SK-N-SH (cell line): ENCODE data around the gene TRIM44. TPM values are rescaled to one million over a fixed set of nuclear protein-coding genes. Genes with fewer than 3 reads are reported as not detected.

Source experiments
- CTCF ChIA-PET: fragments of 300-600, 350-600 bp; formaldehyde crosslinking; extraction: SDS; loops from one replicate; lab custom pipeline; 2021; lab: Yijun Ruan, JAX
- POLR2A ChIA-PET: fragments of 350-600 bp; sonication (Branson Sonifier 250); formaldehyde crosslinking; extraction: SDS; loops from one replicate; lab custom pipeline; 2020; ENCODE audit warnings: antibody characterized with exemption, inconsistent platforms; lab: Yijun Ruan, JAX
- DNase-seq: peaks from one replicate; pipeline ENCODE4 v3.0.0; 2012
- H2AFZ ChIP-seq: fragments of 200-600 bp; sonication (generic); 2 replicates; pipeline ENCODE4 v1.8.1; 2016; ENCODE audit warnings: antibody characterized with exemption, mild to moderate bottlenecking, low read depth
- H3F3A ChIP-seq: fragments of 200-600 bp; sonication (generic); replicated peaks from 2 replicates; pipeline ENCODE3; 2016; ENCODE audit warnings: antibody characterized with exemption, mild to moderate bottlenecking; ENCODE audit not compliant: insufficient read depth
- H3K27ac ChIP-seq, 2 experiments: fragments of 200-500 bp in 1 of 2; fragments of 200-600 bp in 1 of 2; sonication (Bioruptor generic) in 1 of 2; sonication (generic), shearing (Covaris generic) in 1 of 2; 2 replicates each; pipeline versions ENCODE4 v1.5.1 to v1.6.1; 2014 to 2016; ENCODE audit warnings: low read depth in 2 of 2, inconsistent platforms in 1 of 2, low read length in 1 of 2, mild to moderate bottlenecking in 1 of 2, mixed read lengths in 1 of 2
- H3K27me3 ChIP-seq: fragments of 200-600 bp; sonication (generic), shearing (Covaris generic); 2 replicates; pipeline ENCODE4 v1.6.1; 2016; ENCODE audit warnings: mixed run types; ENCODE audit not compliant: insufficient read depth
- H3K36me3 ChIP-seq, 2 experiments: fragments of 200-500 bp in 1 of 2; fragments of 200-600 bp in 1 of 2; sonication (Bioruptor generic) in 1 of 2; sonication (generic) in 1 of 2; replicated peaks in 1 of 2; 2 replicates each; pipeline versions ENCODE3 to v1.5.1; 2014 to 2016; ENCODE audit warnings: low read length in 1 of 2, mild to moderate bottlenecking in 1 of 2; ENCODE audit not compliant: insufficient read depth in 2 of 2, control insufficient read depth in 1 of 2
- H3K4me1 ChIP-seq, 2 experiments: fragments of 200-500 bp in 1 of 2; fragments of 200-600 bp in 1 of 2; sonication (Bioruptor generic) in 1 of 2; sonication (generic), shearing (Covaris generic) in 1 of 2; 2 replicates each; pipeline versions ENCODE4 v1.5.1 to v1.6.1; 2014 to 2016; ENCODE audit warnings: low read depth in 1 of 2, low read length in 1 of 2, mixed run types in 1 of 2; ENCODE audit not compliant: insufficient read depth in 2 of 2, control insufficient read depth in 1 of 2
- H3K4me2 ChIP-seq: fragments of 200-600 bp; sonication (generic), shearing (Covaris generic); 2 replicates; pipeline ENCODE4 v1.6.1; 2017; ENCODE audit warnings: mixed run types
- H3K4me3 ChIP-seq, 2 experiments: fragments of 200-500 bp in 1 of 2; fragments of 200-600 bp in 1 of 2; sonication (Bioruptor generic) in 1 of 2; sonication (generic), shearing (Covaris generic) in 1 of 2; 2 replicates each; pipeline versions ENCODE4 v1.5.1 to v1.8.1; 2014 to 2016; ENCODE audit warnings: low read depth in 2 of 2, inconsistent platforms in 1 of 2, low read length in 1 of 2, mild to moderate bottlenecking in 1 of 2, mixed read lengths in 1 of 2, moderate library complexity in 1 of 2
- H3K79me2 ChIP-seq: fragments of 200-600 bp; sonication (generic); 2 replicates; pipeline ENCODE4 v1.8.1; 2017; ENCODE audit warnings: mild to moderate bottlenecking; ENCODE audit not compliant: insufficient read depth
- H3K9ac ChIP-seq: fragments of 200-600 bp; sonication (generic); 2 replicates; pipeline ENCODE4 v1.6.1; 2017; ENCODE audit warnings: mixed run types
- H3K9me2 ChIP-seq: fragments of 200-600 bp; sonication (generic); 2 replicates; pipeline ENCODE4 v1.6.1; 2017; ENCODE audit warnings: mixed run types
- H3K9me3 ChIP-seq: fragments of 200-600 bp; sonication (generic); 2 replicates; pipeline ENCODE4 v1.6.1; 2017; ENCODE audit warnings: mixed run types, mild to moderate bottlenecking, moderate library complexity
- H4K20me1 ChIP-seq: fragments of 200-600 bp; sonication (generic); 2 replicates; pipeline ENCODE4 v1.6.1; 2017; ENCODE audit warnings: mild to moderate bottlenecking, mixed run types; ENCODE audit not compliant: insufficient read depth
- CTCF ChIP-seq: fragments of 200-600 bp; sonication (generic); IDR thresholded peaks from 2 replicates; pipeline ENCODE4 v1.6.1; 2017; ENCODE audit warnings: antibody characterized with exemption, mild to moderate bottlenecking, moderate library complexity
- EP300 ChIP-seq, 2 experiments: IDR thresholded peaks; 2 replicates each; pipeline versions ENCODE4 v1.4.0 to v1.6.1; 2012; ENCODE audit warnings: borderline replicate concordance in 1 of 2, low read depth in 1 of 2, low read length in 1 of 2
- EZH2phosphoT487 ChIP-seq: fragments of 200-600 bp; sonication (generic); IDR thresholded peaks from 2 replicates; pipeline ENCODE4 v1.6.1; 2017; ENCODE audit warnings: low read depth, mixed run types, mild to moderate bottlenecking, antibody characterized with exemption, moderate library complexity, borderline replicate concordance
- FOSL2 ChIP-seq: IDR thresholded peaks from 2 replicates; pipeline ENCODE4 v1.4.0; 2012; ENCODE audit warnings: low read depth, mild to moderate bottlenecking, moderate library complexity, borderline replicate concordance
- GABPA ChIP-seq: IDR thresholded peaks from 2 replicates; pipeline ENCODE4 v1.4.0; 2012; ENCODE audit warnings: low read depth, mild to moderate bottlenecking
- IRF3 ChIP-seq: fragments of 150-350 bp; IDR thresholded peaks from 2 replicates; pipeline ENCODE4 v1.6.1; 2016; ENCODE audit warnings: mild to moderate bottlenecking, low read depth, low read length
- JUND ChIP-seq: IDR thresholded peaks from 2 replicates; pipeline ENCODE4 v1.4.0; 2012
- POLR2AphosphoS5 ChIP-seq: IDR thresholded peaks from 2 replicates; pipeline ENCODE4 v1.6.1; 2012; ENCODE audit warnings: low read depth, low read length
- USF1 ChIP-seq: IDR thresholded peaks from 2 replicates; pipeline ENCODE4 v1.4.0; 2012; ENCODE audit warnings: low read depth, borderline replicate concordance
- YY1 ChIP-seq: IDR thresholded peaks from 2 replicates; pipeline ENCODE4 v1.4.0; 2012; ENCODE audit warnings: low read depth, mild to moderate bottlenecking
- polyA plus RNA-seq, 3 experiments: library from polyadenylated mRNA; depleted of rRNA; stranded (reverse); fragments of >200 nt; gene quantifications; 2 replicates each; pipeline ENCODE4 v1.2.3, GENCODE V29; 2012
- TF ChIP-seq, protein P1 (sequence below): IDR thresholded peaks from 2 replicates; pipeline ENCODE4 v1.6.1; 2012; ENCODE audit warnings: mild to moderate bottlenecking, low read depth, low read length, moderate library complexity
- TF ChIP-seq, protein P2 (sequence below): IDR thresholded peaks from 2 replicates; pipeline ENCODE4 v1.4.0; 2012; ENCODE audit warnings: low read depth

Gene TRIM44
- polyA plus RNA-seq, 1 of the 3 experiments (the other 2 are of a cell fraction) = 34.1 TPM

DNA sequence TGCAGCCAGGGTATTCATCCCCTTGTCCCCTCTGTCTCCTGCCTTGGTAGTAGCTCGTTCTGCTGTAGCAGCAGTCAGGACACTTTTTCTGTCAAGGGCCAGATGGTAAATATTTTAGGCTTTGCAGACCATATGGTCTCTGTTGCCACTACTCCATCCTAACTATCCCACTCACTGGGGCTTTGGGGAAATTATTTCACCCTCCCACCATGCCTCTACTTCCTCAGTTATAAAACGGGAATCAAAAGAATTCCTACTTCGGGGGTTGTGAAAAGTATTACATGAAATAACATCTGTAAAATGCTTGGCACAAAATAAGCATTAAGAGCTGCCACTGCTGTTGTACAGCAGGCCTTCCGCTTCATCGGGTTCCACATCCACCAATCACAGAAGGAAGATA, 191.4 kb downstream of the TRIM44 start (continued):
- TF ChIP-seq CTCF = no peak
- TF ChIP-seq, protein P1, sequence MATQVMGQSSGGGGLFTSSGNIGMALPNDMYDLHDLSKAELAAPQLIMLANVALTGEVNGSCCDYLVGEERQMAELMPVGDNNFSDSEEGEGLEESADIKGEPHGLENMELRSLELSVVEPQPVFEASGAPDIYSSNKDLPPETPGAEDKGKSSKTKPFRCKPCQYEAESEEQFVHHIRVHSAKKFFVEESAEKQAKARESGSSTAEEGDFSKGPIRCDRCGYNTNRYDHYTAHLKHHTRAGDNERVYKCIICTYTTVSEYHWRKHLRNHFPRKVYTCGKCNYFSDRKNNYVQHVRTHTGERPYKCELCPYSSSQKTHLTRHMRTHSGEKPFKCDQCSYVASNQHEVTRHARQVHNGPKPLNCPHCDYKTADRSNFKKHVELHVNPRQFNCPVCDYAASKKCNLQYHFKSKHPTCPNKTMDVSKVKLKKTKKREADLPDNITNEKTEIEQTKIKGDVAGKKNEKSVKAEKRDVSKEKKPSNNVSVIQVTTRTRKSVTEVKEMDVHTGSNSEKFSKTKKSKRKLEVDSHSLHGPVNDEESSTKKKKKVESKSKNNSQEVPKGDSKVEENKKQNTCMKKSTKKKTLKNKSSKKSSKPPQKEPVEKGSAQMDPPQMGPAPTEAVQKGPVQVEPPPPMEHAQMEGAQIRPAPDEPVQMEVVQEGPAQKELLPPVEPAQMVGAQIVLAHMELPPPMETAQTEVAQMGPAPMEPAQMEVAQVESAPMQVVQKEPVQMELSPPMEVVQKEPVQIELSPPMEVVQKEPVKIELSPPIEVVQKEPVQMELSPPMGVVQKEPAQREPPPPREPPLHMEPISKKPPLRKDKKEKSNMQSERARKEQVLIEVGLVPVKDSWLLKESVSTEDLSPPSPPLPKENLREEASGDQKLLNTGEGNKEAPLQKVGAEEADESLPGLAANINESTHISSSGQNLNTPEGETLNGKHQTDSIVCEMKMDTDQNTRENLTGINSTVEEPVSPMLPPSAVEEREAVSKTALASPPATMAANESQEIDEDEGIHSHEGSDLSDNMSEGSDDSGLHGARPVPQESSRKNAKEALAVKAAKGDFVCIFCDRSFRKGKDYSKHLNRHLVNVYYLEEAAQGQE = no peak
- TF ChIP-seq FOSL2 = no peak
- no peak for TF ChIP-seq JUND
- no peak for TF ChIP-seq YY1

DNA sequence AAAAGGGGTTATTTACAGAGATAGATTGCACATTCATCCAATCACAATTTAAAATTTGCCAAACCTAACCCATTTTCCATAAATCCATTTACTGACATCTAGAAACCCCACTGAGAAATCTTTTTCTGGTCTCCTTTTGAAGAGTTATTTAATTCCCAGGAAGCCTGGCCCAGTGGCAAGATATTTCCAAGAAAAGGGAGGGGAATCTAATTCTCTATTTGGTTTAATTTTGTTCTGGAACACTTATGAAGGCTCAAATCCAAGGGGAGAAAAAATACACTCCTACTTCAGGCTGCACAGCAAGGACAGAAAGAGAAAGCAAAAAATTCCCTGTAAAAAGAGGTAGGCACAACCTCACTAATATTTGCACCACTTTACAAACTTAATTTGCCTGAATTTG, 193.1 kb downstream of the TRIM44 start:
- H3K4me1 ChIP-seq = no peaks in the 10 kb centered on the region
- no peak overlapping the region for H3K4me2 ChIP-seq
- ChIA-PET POLR2A (no interaction called here), CTCF (interaction anchor here (1.9 kb wide), 1 partner anchor 34 kb away, joined by 6 read pairs; no protein-coding TSS in a partner anchor)
- H3K27me3 ChIP-seq = no peaks in the 10 kb centered on the region; the same call in 1 of the 2 replicates
- no peak overlapping the region for H3K27ac ChIP-seq
- H3K9me2 ChIP-seq = no peaks in the 10 kb centered on the region
- no peaks in the 10 kb centered on the region for H4K20me1 ChIP-seq
- H3K9ac ChIP-seq = no peak overlapping the region
- H3K9me3 ChIP-seq = no peaks in the 10 kb centered on the region
- no peak overlapping the region for H3K4me3 ChIP-seq
- no peaks in the 10 kb centered on the region for H3K36me3 ChIP-seq
- no peaks in the 10 kb centered on the region for H3K79me2 ChIP-seq
- H3F3A ChIP-seq = no peaks in the 10 kb centered on the region
- TF ChIP-seq GABPA = no peak
- no peak for TF ChIP-seq POLR2AphosphoS5
- TF ChIP-seq EZH2phosphoT487 = no peak
- TF ChIP-seq USF1 = no peak
- no peak for TF ChIP-seq IRF3
- no peak for TF ChIP-seq EP300 (IDR thresholded peaks at IDR 0.05; ENCODE audit: borderline replicate concordance in 1 of 2, low read depth in 1 of 2, low read length in 1 of 2)
- TF ChIP-seq, protein P2, sequence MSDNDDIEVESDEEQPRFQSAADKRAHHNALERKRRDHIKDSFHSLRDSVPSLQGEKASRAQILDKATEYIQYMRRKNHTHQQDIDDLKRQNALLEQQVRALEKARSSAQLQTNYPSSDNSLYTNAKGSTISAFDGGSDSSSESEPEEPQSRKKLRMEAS = no peak
- no peak for TF ChIP-seq CTCF
- no peak overlapping the region for H2AFZ ChIP-seq
- DNase-seq = no peak
